GM03348 (cell line): Measurements from ENCODE around the gene HDDC3.
"Not testable (repeated sequence)": the region's sequence is repeated elsewhere in the genome, so short reads cannot be mapped to it uniquely, and the experiment has no call there.

ENCODE experiments used
- DNase-seq: peaks from one replicate; pipeline ENCODE4 v3.0.0; 2012; ENCODE audit warnings: low spot score

The HDDC3 gene

GRCh38 chr15:90930861-90931574 is 1.3 kb downstream of the HDDC3 start:
- no peak for DNase-seq

- DNase-seq, result no peak
These were observed 2.9 kb downstream of the HDDC3 start for GRCh38 chr15:90929246-90930019.

GRCh38 chr15:90928106-90928505 is 4.2 kb downstream of the HDDC3 start:
- not testable (repeated sequence) for DNase-seq

- DNase-seq, result not testable (repeated sequence)
These were observed 5.6 kb downstream of the HDDC3 start for GRCh38 chr15:90926766-90927165.

GRCh38 chr15:90924375-90924774 is 8.0 kb downstream of the HDDC3 start:
- DNase-seq, result no peak

- DNase-seq, result not testable (repeated sequence)
These were observed 9.5 kb downstream of the HDDC3 start for GRCh38 chr15:90922712-90923322.

GRCh38 chr15:90921887-90922286 is 10.5 kb downstream of the HDDC3 start:
- no peak for DNase-seq

GRCh38 chr15:90918835-90919234 is 13.5 kb downstream of the HDDC3 start:
- no peak for DNase-seq

- DNase-seq, result no peak
These were observed 14.1 kb downstream of the HDDC3 start for GRCh38 chr15:90918034-90918788.

GRCh38 chr15:90917569-90917968 is 14.8 kb downstream of the HDDC3 start:
- DNase-seq, result no peak

GRCh38 chr15:90916461-90916860 is 15.9 kb downstream of the HDDC3 start:
- no peak for DNase-seq

GRCh38 chr15:90915808-90916440 is 16.4 kb downstream of the HDDC3 start:
- no peak for DNase-seq

- DNase-seq, result no peak
These were observed 17.0 kb downstream of the HDDC3 start for GRCh38 chr15:90915216-90915807.

- no peak for DNase-seq
These were observed 17.9 kb downstream of the HDDC3 start for GRCh38 chr15:90914305-90915080.

GRCh38 chr15:90913398-90913944 is 18.9 kb downstream of the HDDC3 start:
- no peak for DNase-seq

GRCh38 chr15:90912770-90913075 is 19.6 kb downstream of the HDDC3 start:
- no peak for DNase-seq

GRCh38 chr15:90911906-90912769 is 20.2 kb downstream of the HDDC3 start:
- DNase-seq, result no peak

GRCh38 chr15:90911302-90911623 is 21.1 kb downstream of the HDDC3 start:
- DNase-seq, result no peak

GRCh38 chr15:90910441-90911301 is 21.7 kb downstream of the HDDC3 start:
- DNase-seq, result no peak
